RKO (cell line): ENCODE results near the gene SSH2.
"Not testable (repeated sequence)": the region's sequence is repeated elsewhere in the genome, so short reads cannot be mapped to it uniquely, and the experiment has no call there.

Source experiments
- DNase-seq: peaks from one replicate; pipeline ENCODE4 v3.0.0-alpha.2; 2016; ENCODE audit warnings: low spot score

SSH2 gene

DNA sequence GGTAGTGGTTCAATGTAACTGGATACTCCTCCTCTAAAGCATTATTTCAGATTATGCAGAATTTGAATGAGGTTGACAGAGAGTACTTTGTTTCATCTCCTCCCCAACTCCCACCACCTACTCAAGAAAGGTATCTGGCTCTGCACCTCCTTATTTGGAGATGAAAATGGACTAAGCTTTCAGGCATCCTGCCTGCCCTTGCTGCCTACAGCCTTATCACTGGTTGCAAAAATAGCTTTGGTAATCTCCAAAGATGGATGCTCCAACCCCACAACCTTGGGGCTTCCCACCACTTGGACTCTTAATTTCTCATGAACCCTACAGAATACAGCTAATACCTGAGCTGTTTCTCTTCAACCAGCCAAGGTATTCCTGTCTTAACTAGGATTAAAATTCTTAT, 262.1 kb downstream of the SSH2 start:
- DNase-seq: no peak

DNA sequence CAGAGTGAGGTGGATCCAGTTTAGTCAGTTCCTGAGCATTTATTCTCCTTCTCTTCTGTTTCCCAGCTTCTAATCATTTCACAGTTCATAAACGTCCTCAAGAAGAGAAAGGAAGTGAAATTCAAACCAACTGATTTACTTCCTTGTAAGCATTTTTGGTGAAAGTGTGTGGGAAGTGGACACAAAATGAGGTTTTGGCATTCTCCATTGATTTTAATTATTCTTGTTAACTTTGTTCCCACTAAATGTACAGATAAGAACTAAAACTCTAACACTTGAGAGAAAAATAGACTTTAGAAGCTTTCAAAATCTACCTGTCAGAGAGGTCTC, 264.6 kb downstream of the SSH2 start:
- DNase-seq: no peak

DNA sequence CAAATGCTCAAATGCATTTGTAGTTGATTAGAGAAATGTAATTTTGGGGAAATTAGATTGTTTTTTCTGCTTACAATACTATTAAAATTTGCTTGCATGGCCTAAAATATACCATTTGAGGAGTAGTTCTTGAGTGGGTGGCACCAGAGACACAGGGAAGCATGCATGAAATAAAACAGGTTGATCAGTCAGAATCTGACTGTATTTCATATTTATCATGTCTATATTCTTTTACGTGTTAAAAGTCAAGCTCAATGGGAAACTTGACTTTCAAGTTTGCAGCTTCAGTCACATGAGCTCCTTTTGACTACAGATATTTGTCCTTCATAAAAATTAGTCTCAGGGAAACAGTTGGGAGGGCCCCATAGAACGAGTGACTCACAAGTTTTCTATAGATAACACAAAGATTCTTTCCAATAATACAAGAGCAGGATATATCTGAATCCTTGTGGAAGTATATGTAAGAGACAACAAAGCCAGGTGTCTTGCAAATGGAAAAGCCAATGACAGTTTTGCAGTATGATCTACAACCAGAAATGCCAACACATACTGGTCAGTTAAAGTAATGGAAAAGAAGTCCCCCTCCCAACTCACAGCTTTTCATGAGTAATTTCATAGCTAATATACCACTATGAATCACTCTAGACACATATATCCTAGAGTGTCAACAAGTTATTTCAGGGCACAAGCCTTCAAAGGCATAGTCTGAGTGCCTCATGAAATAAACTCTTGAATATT, 265.1 kb downstream of the SSH2 start:
- peak; percentile 94 for DNase-seq

DNA sequence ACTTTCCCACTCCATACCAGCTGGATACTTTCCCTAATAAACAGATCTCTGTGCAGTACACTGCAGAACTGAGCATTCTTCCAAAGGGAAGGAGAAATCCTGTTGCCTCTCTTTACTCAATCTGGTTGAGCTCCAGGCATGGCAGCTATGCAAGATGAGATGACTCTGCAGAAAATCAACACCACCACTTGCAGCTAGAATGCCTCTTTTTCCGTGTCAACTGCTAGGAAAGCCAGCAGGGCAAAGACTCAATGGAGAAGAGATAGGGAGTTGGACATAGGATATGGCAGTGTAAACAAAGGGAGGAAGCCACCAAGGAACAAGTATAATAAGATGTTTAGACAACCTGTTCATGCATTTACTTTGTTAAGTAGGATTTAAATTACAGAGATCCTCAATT, 266.9 kb downstream of the SSH2 start:
- DNase-seq: no peak

DNA sequence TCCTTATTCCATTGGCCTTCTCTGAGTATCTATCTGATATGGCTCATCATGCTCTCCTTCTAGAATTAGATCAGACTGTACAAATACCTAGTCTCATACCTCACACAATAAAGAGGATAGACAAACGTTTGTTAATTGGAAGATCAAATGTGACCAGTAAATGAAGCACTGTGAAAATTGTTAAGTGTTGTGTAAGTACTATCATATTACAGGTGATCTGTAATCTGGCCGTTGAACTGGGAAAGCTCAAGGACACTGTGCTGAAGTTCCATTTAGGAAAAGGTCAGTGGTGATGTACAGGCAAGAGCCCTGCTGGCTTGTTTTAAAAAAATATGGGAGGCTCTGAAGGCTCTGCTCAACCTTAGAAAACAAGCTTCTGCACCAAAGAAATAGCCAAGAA, 268.8 kb downstream of the SSH2 start:
- DNase-seq: no peak

DNA sequence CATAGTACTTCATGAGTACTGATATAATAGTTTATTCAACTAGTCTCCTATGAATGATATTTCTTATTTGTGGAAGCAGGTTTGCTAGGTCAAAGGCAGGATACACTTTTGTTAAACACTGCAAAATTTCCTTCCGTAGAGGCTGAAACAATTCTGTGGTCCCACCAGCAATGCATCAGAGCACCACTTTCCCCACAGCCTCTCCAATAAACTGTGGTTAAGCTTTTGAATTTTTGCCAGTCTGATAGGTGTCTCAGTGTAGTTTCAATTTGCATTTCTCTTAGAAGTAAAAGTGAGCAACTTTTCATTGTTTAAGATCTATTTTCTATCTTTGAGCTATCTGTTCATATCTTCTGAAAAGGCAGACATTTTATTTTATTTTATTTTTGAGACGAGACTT, 270.9 kb downstream of the SSH2 start:
- DNase-seq: no peak

DNA sequence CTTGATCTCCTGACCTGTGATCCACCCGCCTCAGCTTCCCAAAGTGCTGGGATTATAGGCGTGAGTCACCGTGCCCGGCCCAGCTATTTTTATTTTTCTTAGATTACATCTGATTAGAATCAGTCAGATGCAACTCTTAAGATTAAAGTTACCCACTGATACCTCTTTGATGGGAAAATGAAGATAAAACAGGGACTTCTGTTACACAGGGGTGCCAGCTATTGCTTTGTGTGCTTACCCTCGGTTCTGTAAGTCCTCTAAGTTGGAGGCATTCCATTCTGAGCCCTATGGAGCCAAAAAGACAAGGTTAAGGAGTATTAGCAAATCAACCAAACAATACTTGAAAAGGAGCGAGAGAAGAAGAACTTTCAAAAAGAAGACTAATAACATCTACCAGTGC, 274.7 kb downstream of the SSH2 start:
- no peak for DNase-seq

DNA sequence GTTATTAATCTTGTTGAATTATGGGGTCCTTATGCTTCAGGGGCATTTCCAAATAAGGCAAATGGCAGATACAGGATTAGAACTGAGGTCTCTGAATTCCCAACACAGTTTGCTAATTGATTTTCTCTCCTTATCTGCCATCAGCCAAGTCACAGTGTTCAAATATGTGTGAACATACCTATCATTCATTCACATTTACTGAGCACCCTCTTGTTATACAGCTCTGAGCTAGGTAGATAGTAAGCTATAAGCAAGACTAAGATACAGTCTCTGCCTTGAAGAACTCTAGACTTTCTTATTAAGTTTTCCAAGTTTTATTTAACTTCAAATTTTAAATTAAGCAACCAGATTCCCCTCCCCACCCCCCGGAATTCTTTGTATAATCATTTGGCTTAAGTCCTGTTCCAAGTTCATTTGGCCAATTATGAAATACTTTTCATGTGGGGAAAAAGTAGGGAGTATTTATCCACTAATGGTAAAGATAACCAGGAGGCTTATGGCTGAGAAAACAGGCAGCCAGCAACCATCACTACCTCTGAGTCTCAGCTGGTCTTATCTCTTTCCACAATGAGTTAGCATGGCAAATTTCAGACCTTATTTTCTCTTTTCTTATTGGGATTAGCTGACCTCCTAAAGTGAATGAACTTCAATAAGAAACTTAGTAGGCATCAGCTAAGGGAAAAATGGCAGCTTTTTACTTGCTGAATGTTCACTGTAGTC, 275.9 kb downstream of the SSH2 start:
- DNase-seq: no peak

DNA sequence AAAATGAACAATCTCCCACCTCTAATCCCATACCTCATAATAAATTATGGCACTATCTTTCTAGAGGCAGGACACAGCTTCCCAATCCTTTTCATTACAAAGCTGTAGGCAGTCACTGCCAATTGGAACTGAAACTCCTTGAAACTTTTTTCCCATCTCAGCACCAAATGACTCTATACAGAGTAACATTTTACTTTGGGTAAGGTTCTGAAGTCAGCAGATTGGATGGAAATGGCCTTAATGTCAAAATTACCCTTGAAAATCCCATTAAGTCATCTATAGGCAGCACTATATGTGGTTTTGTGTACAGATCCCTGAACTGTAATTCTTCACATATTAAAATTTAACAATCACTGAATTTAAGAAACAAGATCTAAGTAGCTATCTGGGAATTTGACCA, 277.1 kb downstream of the SSH2 start:
- DNase-seq: no peak

DNA sequence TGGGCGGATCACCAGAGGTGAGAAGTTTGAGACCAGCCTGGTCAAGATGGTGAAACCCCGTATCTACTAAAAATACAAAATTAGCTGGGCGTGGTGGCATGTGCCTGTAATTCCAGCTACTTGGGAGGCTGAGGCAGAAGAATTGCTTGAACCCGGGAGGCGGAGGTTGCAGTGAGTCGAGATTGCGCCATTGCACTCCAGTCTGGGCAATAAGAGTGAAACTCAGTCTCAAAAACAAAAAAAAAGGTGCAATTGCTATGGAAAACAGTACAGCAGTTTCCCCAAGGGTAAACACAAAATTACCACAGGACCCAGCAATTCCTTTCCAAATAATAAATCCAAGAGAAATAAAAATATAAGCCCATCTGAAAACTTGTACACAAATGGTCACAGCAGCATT, 278.1 kb downstream of the SSH2 start:
- not testable (repeated sequence) for DNase-seq

DNA sequence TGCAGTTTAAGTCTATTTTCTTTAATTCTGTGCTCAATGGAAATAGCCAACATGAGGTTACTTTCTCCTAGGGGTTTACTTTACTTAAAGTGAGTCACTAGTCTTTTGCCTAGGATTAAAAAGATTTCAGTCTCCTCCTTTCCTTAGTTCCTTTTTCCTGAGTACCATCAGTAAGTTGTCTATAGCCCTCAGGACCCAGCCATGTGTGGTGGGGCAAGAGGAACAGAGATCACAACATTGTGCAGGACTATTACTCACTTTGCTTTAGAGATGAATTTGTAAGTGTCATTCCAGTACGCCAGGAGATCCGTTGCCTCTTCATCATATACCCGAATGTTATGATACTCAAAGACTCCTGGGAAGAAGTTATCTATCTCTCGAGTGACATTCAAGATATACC, 279.6 kb downstream of the SSH2 start:
- DNase-seq: no peak

DNA sequence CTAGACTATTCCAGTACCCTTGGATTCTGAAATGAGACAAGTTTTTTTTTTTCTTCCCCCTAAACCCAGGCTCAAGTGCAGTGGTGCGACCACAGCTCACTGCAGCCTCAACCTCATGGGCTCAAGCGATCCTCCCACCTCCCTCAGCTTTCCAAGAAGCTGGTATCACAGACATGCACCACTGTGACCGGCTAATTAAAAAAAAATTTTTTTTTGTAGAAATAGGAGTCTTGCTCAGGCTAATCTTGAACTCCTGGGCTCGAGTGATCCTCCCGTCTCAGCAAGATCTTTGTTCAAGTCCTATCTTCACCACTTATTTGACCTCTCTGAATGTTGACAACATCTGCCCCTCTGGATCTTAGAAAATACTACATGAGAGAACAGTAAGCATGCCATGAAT, 280.7 kb downstream of the SSH2 start:
- no peak for DNase-seq

DNA sequence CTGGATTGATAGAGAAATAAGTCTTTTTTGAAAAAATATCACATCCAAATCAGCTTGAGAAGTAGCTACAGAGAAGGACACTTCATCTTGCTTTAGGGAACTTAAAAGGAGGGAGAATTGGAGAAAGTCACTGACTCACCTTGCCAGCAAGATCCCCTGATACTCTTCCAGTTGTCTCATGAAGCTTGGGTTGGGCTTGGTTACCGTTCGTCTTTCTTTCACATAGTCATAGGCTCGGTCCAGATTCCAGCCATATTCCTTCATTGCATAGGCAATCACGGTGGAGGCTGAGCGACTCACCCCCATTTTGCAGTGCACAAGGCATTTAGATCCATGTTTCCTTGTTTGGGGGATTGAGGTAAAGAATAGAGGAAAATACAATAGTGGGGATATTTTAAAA, 282.0 kb downstream of the SSH2 start:
- no peak for DNase-seq

DNA sequence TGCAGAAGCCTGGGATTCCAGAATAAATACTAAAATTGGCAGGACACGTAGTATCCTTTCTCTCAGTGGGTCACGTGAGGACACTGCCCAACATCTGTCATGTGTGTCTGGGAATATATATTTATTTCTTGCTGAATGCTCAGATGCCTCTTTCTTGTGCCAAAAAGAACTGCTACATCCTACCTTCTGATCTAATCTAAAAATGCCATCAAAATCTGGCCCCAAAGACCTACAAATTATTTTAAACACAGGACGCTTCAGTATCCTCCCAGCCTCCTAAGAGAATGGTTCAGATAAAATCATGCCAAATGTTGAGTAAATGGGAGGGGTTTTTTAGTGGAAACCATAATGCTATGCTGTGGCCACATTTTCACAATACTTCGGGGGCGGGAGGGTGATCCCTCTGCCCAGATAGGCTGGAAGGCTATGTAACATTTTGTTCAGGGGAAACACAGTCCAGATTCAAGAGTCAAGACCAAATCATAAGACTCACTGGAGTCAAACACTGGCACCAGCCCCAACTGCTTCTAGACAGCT, 284.4 kb downstream of the SSH2 start:
- no peak for DNase-seq

DNA sequence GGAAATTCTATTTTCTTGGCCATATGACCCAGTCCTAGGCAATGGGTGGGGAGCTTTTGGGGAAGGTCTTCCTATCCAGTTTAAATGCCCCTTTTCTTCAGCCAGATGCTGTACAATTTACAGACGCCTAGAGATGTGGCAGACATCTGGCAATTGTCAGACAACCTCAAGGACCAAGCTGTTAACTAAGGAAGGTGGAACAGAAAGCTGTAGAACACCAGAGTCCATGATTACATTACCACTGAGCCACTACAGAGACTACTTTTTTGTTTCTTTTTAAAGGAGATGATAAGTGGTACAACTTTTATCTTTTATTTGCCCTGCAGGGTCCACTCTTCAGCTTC, 286.2 kb downstream of the SSH2 start:
- DNase-seq: no peak

DNA sequence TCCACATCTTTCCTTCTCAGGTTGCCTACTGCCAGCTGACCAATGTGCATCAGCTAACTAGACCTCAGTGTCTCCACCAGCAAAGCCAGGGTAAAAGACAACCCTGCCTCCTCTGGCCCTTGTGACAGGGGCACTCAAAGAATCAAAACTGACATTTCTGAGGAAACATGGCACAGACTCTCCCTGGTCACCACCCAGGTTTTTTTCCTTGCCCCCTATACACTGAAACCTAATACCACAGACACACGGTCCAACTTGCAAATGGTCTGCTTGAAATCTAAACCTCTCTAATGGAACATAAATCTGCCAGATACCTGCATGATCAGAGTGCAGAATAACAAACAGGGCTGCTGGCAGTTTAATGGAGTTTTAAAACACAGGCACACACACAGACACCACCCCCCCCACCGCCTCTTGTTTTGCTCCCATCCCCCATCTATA, 287.8 kb downstream of the SSH2 start:
- DNase-seq: no peak

DNA sequence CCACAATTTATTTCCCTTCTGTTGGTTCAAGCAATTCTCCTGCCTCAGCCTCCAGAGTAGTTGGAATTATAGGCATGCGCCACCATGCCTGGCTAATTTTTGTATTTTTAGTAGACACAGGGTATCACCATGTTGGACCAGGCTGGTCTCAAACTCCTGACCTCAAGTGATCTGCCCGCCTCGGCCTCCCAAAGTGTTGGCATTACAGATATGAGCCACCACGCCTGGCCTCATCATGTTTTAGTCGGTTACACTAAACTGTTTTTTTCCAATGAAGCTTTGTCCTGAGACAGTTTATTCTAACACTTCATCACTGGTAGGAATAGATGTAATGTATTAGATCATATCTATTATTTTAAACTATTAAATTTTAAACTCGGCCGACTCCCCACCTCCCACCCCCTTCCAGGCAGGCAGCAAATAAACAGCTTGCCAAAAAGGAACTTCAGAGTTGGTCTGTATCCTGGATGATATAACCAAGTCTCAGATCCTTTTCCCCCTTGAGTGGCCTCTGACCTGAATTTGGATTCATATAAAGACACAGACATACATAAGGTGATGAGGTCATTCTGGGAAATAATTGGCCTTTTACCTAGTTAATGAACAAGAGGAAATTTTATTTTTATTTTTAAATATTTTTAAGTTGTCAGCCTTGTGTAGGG, 288.9 kb downstream of the SSH2 start:
- DNase-seq: no peak

DNA sequence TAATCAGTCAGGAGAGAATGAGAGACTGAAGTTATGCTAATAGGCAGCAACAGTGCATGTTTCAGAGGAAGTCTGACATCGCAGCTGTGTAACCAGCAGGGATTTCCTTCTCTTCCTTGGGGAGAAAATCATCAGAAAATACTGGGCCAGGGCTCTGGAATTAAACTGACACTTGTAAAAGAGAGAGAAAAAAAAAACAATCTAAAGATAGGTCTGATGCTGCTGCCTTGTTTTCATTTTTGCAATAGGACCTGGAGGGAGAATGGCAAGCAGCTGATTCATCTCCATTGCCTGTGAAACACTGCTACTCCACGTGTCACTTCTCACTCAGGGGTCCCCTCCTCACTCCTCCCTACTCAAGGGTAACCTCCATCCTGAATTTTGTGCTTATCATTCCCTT, 289.6 kb downstream of the SSH2 start:
- DNase-seq: no peak

DNA sequence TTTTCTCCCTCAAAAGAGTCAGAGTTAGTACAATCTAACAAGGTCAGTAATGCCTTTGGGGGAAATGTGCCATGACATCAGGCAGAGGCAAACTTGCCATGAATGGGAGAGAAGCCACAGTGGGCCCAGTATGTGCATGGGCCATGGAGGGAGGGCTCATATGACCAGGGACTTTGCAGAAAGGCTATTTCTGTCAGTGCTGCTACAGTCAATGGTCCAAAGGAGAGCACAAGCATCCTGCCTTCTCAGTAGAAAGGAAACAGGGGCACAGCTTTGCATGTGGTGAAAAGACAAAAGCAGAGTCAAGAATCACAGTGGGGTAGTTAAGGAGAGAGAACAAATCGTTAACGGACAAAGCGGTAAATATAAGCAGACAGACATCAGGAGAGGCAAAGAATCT, 296.1 kb downstream of the SSH2 start:
- DNase-seq: no peak

DNA sequence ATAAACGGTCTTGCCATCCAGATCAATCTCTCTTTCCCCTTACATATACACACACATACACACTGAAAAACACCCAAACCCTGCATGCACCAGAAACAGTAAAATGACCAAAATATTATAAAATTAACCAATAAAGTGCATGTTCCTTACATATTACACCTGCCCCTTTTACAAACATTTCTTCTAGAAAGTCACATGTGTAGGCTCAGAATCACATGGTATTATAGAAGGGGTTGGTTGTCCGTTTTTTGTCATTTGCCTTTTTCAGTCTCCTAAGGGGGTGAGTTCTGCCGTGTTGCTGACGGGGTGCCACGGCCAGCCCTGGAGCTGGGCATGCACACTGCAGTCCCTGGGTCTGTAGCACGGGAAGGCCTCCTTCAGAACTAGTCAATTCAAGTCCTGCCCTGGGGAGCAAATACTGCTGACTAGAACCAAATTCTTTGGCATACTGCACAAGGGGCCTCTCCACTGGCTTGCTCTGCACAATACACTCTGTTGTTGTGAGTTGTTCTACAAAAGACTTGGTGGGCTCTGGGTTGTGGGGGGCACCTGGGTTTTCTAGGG, 299.3 kb downstream of the SSH2 start:
- DNase-seq: no peak

DNA sequence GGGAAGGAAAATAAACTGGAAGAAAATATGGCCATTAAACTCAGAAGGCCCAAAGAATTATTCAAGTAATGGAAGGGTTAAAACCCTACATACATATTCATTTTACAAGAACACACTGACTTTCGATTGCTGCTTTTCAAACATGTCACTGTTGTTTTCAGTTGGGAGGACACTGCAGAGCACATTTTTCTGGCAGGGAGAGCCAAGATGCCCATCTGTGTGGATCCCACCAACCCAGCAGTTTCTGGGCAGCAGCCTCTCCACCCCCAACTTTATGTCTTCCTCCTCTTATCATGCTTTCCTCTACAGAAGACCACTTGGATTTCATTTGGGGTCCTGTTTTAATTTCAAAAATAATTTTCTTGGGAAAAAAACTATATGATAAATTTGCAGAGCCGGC, 300.2 kb downstream of the SSH2 start:
- no peak for DNase-seq

DNA sequence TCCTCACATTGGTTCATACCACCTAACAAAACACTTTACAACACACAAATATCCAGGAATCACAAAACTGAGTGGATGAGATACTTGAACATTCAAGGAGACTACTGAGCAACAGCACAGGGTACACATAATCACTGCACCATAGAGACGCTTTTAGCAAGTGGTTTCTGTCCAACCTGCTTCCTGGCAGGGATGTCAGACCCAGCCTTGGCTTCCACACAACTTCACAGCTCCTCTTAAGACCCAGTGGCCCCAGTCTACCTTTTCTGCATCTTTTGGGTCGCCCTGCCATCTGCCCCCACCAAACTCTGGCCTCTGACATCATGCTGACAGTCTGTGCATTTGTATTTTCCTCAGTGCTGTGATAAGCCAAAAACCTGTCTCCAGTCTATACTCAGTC, 301.4 kb downstream of the SSH2 start:
- no peak for DNase-seq

DNA sequence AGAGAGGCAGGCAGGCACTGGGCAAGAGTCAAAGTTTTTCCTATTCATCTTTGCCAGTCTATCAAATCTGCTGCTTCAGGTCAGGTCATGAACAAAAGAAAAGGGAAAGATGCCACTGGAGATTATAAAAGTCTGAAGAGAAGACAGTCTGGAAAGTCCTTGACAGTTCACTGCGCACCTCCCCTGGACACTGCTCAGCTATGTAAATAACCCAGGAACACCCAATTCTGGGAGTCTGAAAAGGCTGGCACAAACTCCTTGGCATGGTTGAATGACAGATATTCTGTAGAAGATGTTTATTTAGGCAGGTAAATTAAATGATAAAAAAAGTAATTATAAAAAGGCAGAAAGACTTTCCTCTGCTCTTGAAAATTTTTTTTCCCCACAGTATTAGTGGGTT, 302.1 kb downstream of the SSH2 start:
- DNase-seq: no peak
